HG02970 (cell line): ENCODE measurements around the gene PRRX1.

Experiments used
- ATAC-seq: cut with Tn5 transposase; IDR thresholded peaks from one replicate; pipeline ENCODE4 v1.9.1; 2021; ENCODE audit warnings: mild to moderate bottlenecking, moderate library complexity, moderate number of reproducible peaks; ENCODE audit not compliant: unreplicated experiment, low FRiP score

The PRRX1 gene

DNA sequence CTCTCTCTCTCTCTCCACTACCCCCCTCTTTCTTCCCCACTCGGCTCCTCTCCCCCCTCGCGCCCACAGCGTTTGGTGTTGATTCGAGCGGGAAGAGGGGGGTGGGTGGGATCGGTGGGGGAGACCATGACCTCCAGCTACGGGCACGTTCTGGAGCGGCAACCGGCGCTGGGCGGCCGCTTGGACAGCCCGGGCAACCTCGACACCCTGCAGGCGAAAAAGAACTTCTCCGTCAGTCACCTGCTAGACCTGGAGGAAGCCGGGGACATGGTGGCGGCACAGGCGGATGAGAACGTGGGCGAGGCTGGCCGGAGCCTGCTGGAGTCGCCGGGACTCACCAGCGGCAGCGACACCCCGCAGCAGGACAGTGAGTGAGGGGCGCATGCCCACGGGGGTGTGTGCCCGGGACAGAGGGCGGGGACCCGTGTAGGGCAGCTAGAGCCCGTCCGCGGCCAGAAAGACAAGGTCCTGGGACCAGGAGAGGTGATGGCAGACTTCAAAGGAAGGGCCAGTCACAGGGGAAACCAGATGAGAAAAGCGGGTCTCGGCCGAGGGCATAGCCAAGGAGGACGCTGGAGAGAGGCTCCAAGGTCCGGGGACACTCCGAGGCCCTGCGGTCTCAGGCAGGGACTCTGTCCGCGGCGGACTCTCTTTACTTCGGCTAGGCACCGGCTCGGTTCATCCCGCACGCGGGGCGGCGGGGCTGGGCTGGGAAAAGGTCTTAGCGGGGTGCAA lies at the start of gene PRRX1:
Gene PRRX1 (plus strand): TSS at position 39 of the 735 bp plus-strand sequence. CDS start 88 bp downstream, at position 127.
- no peak for ATAC-seq

DNA sequence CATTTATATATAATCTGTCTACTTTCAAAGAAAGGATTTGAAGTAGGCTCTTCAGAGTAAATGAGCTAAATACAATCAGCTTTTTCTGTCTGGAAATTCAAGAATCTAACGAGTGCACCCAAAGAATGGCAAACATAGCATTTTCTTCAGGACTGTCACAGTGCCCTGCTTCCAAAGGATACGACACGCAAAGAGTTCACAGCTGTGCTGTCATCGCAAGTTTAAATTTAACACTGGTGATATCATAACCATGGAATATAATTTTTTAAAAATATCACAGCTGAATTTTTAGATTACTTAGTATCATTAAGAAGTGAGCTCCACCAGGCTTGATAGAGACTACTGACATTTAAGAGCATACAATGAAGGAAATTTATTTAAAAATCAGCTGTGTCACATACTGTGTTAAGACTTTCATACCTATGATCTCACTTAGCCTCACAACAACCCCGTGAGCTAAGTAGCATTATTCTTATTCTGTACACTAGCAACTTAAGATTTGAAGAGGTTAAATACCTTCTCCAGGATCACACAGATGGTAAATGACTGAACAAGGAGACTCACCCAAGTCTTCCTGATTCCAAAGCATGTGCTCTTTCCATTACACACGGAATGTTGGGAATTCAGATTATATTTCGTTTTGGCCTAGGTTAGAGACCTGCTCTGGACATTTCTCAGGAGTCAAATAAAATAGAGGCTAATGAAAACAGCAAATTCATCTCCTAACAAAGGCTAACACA lies 46.2 kb upstream of the PRRX1 start:
- ATAC-seq, result no peak

DNA sequence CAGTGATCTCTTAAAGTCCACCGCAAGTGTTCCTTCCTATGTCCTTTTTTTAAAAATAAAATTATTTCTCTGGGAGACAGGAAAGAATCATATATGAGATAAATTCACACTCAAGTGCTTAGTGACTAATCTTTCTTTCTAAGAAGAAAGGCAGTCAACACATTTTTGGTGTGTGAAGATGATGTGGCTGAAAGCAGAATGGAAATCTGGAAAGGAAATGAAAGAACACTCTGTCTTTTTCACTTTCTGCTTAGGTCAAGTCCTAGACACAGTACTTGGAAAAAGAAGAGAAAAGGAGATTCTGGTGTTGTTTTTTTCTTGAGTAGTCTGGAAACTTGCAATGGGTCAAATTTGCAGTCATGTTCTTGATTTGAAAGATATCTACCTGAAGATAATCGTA lies 45.5 kb upstream of the PRRX1 start:
- ATAC-seq, result no peak

- ATAC-seq, result no peak
Observed at GRCh38 chr1:170619241-170620028, 44.5 kb upstream of the PRRX1 start.

DNA sequence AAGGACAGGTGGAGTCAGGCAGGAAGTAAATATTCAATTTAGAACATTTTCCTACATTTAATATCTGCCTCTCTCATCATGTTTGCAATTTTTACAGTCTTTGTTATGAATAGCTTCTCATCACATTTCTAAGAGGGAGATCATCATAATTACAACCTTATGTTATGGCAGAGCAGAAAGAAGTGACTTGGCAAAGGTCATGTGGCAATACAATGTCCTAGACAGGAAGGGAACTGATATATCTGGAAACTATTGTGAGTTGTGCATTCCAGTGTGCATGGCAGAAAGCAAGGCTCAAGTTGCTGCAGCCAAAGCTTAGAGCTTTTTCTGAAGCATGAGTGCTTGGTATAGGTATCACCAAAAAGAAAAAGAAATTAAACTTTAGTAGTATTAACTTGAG lies 43.8 kb upstream of the PRRX1 start:
- no peak for ATAC-seq

GRCh38 chr1:170623171-170623570 lies 40.8 kb upstream of the PRRX1 start:
- no peak for ATAC-seq

- no peak for ATAC-seq
Observed at GRCh38 chr1:170624146-170624545, 39.8 kb upstream of the PRRX1 start.

DNA sequence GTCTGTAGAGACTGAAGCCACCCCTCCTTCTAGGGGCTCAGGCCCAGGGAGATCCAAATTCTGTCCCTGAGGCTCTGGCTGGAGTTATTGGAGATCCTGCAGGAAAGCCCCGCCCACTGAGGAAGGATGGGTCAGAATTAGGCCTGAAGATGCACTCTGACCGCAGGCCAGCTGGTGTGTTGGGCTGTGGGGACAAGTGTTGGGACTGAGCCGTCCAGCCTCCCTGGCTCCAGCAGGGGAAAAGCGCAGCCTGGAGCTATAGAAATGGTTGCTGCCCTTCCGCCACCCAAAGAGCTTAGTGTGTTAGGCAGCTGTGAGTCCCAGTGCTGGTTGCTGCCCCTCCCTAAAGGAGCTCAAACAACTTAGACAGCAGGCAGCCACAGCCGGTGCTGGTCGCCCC lies 33.0 kb upstream of the PRRX1 start:
- ATAC-seq, result no peak

DNA sequence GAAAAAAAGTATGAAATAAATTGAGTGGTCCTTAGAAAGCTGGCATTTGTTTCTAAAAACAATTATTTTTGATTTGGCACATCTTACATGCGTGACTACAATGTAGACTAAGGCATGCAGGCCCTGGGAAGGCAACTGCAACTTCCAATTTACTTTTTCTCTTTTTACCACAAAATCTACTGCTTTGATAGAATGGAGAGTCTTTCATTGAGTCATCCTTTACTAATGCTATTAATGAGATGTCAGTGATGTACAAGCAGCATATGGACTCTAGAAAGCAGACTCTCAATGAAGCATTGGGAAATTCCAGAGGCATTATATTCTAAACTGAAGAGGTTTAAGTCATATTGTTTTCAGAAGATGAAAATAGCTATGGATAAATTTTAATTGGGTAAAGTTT lies 29.6 kb upstream of the PRRX1 start:
- ATAC-seq, result no peak

GRCh38 chr1:170634824-170635410 lies 29.0 kb upstream of the PRRX1 start:
- ATAC-seq, result no peak

DNA sequence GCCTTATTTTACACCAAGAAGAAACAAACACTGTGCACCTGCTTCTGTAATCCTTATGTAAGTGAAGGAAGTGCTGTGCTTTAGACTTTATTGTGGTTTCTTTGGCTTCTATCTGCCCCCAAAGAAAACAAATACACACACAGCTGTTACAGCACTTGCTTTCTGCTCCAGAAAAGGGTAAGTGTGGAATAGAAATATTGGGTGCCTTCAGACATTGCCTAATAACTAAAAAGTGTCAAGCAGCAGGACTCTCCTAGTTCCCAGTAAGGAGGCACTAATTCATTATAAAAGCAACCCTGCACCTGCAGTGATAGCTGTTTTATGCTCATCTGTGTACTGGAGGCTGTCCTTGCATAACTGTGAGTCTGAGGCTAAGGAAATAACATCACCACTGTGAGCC lies 23.4 kb upstream of the PRRX1 start:
- no peak for ATAC-seq

- no peak for ATAC-seq
Observed at GRCh38 chr1:170657275-170657853, 6.6 kb upstream of the PRRX1 start.

DNA sequence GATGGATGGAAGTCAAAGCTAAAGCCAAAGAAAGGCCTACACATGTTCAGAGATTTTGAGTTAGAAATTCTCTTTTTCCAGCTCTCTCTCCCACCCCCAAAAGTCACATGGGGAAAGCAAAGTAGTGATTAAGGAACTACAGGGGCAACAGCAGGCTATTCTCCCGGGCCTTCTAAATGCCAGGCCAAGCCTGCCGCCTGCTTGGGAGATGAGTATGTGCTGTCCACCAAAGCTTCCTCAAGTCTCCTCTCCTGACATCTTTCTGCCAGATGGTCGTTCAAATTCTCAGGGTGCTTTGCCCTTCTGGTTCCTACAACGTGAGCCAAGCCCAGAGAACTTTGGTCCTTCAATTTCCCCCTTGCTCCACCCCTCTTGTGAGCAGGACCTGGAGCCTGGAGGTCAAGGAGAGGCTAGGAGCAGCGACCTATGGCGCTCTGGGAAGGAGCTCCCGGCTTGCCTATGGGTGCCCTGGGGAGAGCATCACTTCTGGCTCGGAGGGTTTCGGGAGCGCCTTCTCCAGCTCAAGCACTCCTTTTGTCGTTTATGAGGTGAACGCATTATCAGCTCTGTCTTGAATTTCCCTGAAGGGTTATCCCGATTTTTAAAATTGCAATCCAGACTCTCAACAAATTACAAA lies 4.4 kb upstream of the PRRX1 start:
- ATAC-seq, result no peak

DNA sequence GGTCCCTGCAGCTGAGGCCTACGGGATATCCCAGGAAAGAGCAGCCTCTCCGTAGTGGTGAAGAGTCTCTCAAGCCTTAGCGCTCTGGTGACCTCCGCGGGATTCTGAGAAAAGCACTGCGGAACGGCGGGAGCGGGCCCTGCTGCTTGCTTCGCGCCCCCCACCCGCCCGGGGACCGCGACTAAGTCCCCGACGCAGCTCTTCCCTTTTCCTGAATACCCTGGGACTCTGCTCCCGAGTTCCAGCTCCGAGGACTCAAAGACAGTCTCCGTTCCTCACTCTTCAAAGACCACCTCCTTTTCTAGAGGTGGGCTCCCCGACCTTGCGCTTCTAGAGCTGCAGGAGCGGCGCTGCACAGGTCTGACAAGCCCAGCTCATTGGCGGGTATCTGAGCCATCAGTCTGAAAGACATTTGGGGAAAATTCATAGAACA lies 3.6 kb upstream of the PRRX1 start:
- no peak for ATAC-seq

- no peak for ATAC-seq
Observed at GRCh38 chr1:170660871-170661645, 2.9 kb upstream of the PRRX1 start.

- no peak for ATAC-seq
Observed at GRCh38 chr1:170661646-170662411, 2.1 kb upstream of the PRRX1 start.

- no peak for ATAC-seq
Observed at GRCh38 chr1:170662561-170663403, 1.1 kb upstream of the PRRX1 start.
